Lower leg skin (tissue), 4 donors: ENCODE measurements around the gene CAPNS1. TPM values are rescaled to one million over a fixed set of nuclear protein-coding genes. Genes with fewer than 3 reads are reported as not detected.
"Not testable (repeated sequence)": the region's sequence is repeated elsewhere in the genome, so short reads cannot be mapped to it uniquely, and the experiment has no call there.

Experiments used
- DNase-seq, 2 donors: peaks; one replicate each; pipeline ENCODE4 v3.0.0-alpha.2; 2019; ENCODE audit warnings: low spot score in 2 of 2
- H3K4me3 ChIP-seq: fragments of 200-600 bp; sonication (generic); 2 replicates; pipeline ENCODE4 v1.5.1; 2017; ENCODE audit warnings: mild to moderate bottlenecking, low read depth; ENCODE audit not compliant: poor library complexity, severe bottlenecking
- POLR2A ChIP-seq, 2 donors: fragments of 450-650 bp; IDR thresholded peaks; one replicate each; pipeline ENCODE4 v1.6.1; 2016 to 2017; ENCODE audit warnings: antibody characterized with exemption in 2 of 2, mild to moderate bottlenecking in 1 of 2, moderate library complexity in 1 of 2
- WGBS, 2 donors: methylation state at CpG; one replicate each; pipeline ENCODE4 v1.1.5; 2018; 5-methylcytosine and 5-hydroxymethylcytosine counted together
- intact Hi-C: fragments of 100-400 bp; cut with DNase I; formaldehyde crosslinking; loops from one replicate; pipeline ENCODE4 v1.15.0; 2023; ENCODE audit warnings: low total_unique reads
- total RNA-seq, 4 donors: library from RNA; depleted of rRNA; stranded (reverse); fragments of >200 nt; gene quantifications; one replicate each; pipeline ENCODE4 v1.1.0, GENCODE V29; 2016
- TF ChIP-seq, protein P1 (sequence below), 3 donors: fragments of 450-650 bp; IDR thresholded peaks; one replicate each; pipeline ENCODE4 v1.5.1; 2016; ENCODE audit warnings: antibody characterized with exemption in 3 of 3, mild to moderate bottlenecking in 3 of 3, moderate library complexity in 2 of 3

The CAPNS1 gene
- total RNA-seq, 4 donors from 2014 or later = 33.3 to 125 (median 83.2) TPM

DNA sequence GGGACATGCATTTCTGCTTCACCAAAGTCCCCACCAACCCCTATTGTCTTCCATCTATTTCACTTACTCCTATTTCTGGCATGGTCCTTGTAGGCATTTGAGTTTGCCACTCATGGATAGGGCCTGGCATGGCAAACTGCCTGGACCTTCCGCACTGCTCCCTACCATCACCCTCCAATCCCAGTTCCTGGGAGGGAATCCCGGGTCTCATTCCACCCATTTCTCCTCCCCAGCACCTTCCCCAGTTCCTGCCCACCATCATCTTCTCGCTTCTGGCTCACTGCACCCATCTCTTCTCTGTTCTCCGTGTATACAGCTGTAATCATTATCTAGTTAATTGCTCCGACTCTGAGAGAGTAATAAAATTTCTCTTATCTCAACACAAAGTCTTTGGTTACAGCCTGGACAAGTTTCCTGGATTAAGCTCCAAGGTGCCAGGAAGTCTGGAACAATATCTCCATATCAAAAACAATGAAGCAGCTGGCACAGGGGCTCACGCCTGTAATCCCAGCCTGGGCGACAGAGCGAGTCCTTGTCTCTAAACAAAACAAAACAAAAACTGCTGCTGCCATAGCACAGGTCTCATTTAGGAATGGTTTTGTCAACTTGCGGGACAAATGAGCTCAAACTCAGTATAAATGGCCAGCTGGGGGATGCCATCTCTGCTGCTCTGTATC, 29.4 kb downstream of the CAPNS1 start:
- no peak for DNase-seq
- WGBS, 2 donors = 33 to 38% methylated on average over 9 of the region's 9 CpGs
- intact Hi-C loops = loop anchor here (5.0 kb wide), 1 partner anchor 47 kb away; no protein-coding TSS in a partner anchor
- H3K4me3 ChIP-seq = no peak overlapping the region
- TF ChIP-seq, protein P1, sequence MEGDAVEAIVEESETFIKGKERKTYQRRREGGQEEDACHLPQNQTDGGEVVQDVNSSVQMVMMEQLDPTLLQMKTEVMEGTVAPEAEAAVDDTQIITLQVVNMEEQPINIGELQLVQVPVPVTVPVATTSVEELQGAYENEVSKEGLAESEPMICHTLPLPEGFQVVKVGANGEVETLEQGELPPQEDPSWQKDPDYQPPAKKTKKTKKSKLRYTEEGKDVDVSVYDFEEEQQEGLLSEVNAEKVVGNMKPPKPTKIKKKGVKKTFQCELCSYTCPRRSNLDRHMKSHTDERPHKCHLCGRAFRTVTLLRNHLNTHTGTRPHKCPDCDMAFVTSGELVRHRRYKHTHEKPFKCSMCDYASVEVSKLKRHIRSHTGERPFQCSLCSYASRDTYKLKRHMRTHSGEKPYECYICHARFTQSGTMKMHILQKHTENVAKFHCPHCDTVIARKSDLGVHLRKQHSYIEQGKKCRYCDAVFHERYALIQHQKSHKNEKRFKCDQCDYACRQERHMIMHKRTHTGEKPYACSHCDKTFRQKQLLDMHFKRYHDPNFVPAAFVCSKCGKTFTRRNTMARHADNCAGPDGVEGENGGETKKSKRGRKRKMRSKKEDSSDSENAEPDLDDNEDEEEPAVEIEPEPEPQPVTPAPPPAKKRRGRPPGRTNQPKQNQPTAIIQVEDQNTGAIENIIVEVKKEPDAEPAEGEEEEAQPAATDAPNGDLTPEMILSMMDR (IDR thresholded peaks at IDR 0.05) = no peak
- no peak for TF ChIP-seq POLR2A (IDR thresholded peaks at IDR 0.05)

GRCh38 chr19:36172852-36173251, 33.0 kb downstream of the CAPNS1 start:
- intact Hi-C loops = no loop called here
- no peak for DNase-seq
- no peak for TF ChIP-seq POLR2A (IDR thresholded peaks at IDR 0.05)
- TF ChIP-seq, protein P1 (IDR thresholded peaks at IDR 0.05) = no peak
- WGBS, 2 donors = 94 to 95% methylated on average over 5 of the region's 5 CpGs
- no peak overlapping the region for H3K4me3 ChIP-seq

DNA sequence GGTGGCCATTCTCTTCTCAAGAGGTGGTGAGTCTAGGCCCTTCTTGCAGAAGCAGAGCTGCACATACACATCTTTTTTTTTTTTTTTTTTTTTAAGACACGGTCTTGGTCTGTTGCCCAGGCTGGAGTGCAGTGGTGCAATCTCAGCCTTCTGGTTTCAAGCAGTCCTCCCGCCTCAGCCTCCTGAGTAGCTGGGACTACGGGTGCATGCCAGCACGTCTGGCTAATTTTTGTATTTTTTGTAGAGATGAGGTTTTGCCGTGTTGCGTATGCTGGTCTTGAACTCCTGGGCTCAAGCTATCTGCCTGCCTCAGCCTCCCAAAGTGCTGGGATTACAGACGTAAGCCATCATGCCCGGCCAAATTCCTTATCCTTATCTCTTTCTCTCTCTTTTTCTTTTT, 34.0 kb downstream of the CAPNS1 start:
- 81 to 87% methylated on average over 8 of the region's 8 CpGs for WGBS, 2 donors
- H3K4me3 ChIP-seq, intact Hi-C loops, DNase-seq: not testable (repeated sequence)

DNA sequence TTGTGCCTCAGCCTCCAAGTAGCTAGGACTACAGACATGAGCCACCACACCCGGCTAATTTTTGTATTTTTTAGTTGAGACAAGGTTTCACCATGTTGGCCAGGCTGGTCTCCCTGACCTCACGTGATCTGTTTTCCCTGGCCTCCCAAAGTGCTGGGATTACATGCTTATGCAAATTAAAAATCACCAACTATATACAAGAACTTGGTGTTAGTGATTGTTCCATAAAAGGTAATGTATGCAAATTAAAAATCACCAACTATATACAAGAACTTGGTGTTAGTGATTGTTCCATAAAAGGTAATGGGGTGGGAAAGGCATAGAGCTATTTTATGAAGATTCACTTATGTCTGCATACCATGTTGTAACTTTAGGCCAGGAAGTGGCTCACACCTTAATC, 39.2 kb downstream of the CAPNS1 start:
- intact Hi-C loops, H3K4me3 ChIP-seq: not testable (repeated sequence)

GRCh38 chr19:36182612-36183244, 42.9 kb downstream of the CAPNS1 start:
- intact Hi-C loops = no loop called here
- no peak for DNase-seq
- H3K4me3 ChIP-seq = no peak overlapping the region
- TF ChIP-seq, protein P1 (IDR thresholded peaks at IDR 0.05) = no peak
- no peak for TF ChIP-seq POLR2A (IDR thresholded peaks at IDR 0.05)
- WGBS, 2 donors = 81% methylated on average over 17 of the region's 17 CpGs

More for the DNA sequence above, 39.2 kb downstream of the CAPNS1 start:
- DNase-seq = not testable (repeated sequence)
- WGBS, 2 donors = 37 to 56% methylated on average over 2 of the region's 2 CpGs

DNA sequence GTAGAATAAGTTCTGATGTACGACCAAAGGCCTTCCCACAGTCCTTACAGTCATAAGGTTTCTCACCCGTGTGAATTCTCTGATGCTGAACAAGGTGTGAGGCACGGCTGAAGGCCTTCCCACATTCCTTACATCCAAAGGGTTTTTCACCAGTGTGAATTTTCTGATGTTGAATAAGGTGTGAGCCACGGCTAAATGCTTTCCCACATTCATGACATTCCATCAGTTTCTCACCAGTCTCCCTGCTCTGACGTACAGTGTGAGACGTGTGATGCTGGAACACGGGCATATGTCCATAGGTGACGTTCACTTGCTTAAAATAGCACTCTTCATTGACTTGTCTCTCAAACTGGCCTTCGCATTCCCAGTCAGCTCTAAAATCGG, 43.4 kb downstream of the CAPNS1 start:
- no peak overlapping the region for H3K4me3 ChIP-seq
- intact Hi-C loops = no loop called here
- no peak for TF ChIP-seq POLR2A (IDR thresholded peaks at IDR 0.05)
- TF ChIP-seq, protein P1 (IDR thresholded peaks at IDR 0.05) = no peak
- 81 to 83% methylated on average over 10 of the region's 10 CpGs for WGBS, 2 donors
- DNase-seq = no peak

GRCh38 chr19:36186722-36187121, 46.9 kb downstream of the CAPNS1 start:
- DNase-seq, H3K4me3 ChIP-seq, intact Hi-C loops: not testable (repeated sequence)
- 67 to 77% methylated on average over 5 of the region's 5 CpGs for WGBS, 2 donors
